ENCODE data around the gene SKAP1. TPM values are rescaled to one million over a fixed set of nuclear protein-coding genes. Genes with fewer than 3 reads are reported as not detected.

The SKAP1 gene
- total and polyA plus RNA-seq, 2 of the 13 experiments (the other 11 are each of a cell fraction or from before 2014, with no cell fraction given): 0.21 TPM; not detected in 1

DNA sequence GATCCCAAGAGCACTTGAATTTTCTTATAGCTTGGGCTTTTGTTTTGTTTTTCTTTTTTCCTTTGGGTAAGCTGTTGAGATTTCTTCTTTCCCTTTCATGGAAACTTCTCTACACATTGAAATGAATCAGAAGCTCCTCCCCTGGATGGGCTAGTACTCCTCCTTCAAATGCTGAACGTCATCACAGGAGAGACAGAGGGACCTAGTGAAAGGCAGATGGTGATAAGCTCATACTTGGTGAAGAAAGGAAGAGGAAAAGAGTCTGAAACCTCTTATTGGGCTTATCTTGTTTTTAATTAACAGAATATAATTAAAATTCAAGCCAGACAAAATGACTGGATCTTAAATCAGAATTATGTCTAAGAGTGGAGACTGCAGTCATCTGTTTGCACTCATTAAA, 175.1 kb downstream of the SKAP1 start:
- in situ Hi-C loops (cut with HindIII; ENCODE audit: extremely low pct_ligation_motif_present, low pct_unique_long_range_greater_than_20kb) (no loop called here), intact Hi-C loops (cut with micrococcal nuclease; ENCODE audit: unreplicated experiment) (no loop called here)
- Histone ChIP-seq H3K4me1 (ENCODE audit: insufficient read depth, low read length) (no peaks in the 10 kb centered on the region), H3K36me3 (replicated peaks in 1 of 2; ENCODE audit: control insufficient read depth in 1 of 2, insufficient read depth in 2 of 2, low read length in 2 of 2) (no peaks in the 10 kb centered on the region), H4K20me1 (ENCODE audit: insufficient read depth, low read length) (no peaks in the 10 kb centered on the region), H3K4me2 (ENCODE audit: low read depth, low read length) (no peak overlapping the region), H3K27ac (ENCODE audit: extremely low read length, insufficient read depth, low read length) (no peak overlapping the region), H2AFZ (ENCODE audit: low read length) (no peak overlapping the region), H3K9ac (ENCODE audit: insufficient read depth, low read depth, low read length) (no peak overlapping the region), H3K27me3 (ENCODE audit: control insufficient read depth in 1 of 2, insufficient read depth in 2 of 2, low read length in 2 of 2) (0 out of 5 replicates have a peak, but pooled peaks cover 0 to 7% of the 10 kb centered on the region in 2 experiments), H3K79me2 (ENCODE audit: insufficient read depth, low read length) (no peaks in the 10 kb centered on the region), H3K9me3 (ENCODE audit: low read length) (no peaks in the 10 kb centered on the region), H3K4me3 (replicated peaks in 1 of 3; ENCODE audit: insufficient read depth in 1 of 3, low read depth in 2 of 3, low read length in 3 of 3) (no peak overlapping the region)
- no peak for FAIRE-seq
- ChIA-PET POLR2A (no interaction called here), CTCF (ENCODE audit: low intra/inter-chr PET ratio, low total read pairs) (no interaction called here)
- ATAC-seq: no peak
- no peak for DNase-seq (ENCODE audit: low spot score)
- BruUV-seq (replicated peaks): no TSS peak
- 2% methylated on average over 1 of the region's 1 CpG for WGBS (ENCODE audit: low lambda C conversion rate)
- no peak for TF ChIP-seq ATF3 (CRISPR knock-in tag; IDR thresholded peaks at IDR 0.05)
- TF ChIP-seq ZNF850 (CRISPR knock-in tag; conservative IDR thresholded peaks at IDR 0.05): no peak
- no peak for TF ChIP-seq ZNF567 (CRISPR knock-in tag; IDR thresholded peaks at IDR 0.05; ENCODE audit: borderline replicate concordance)
- TF ChIP-seq KLF12 (CRISPR knock-in tag; IDR thresholded peaks at IDR 0.05; ENCODE audit: borderline replicate concordance): no peak
- no peak for TF ChIP-seq THAP11 (CRISPR knock-in tag; IDR thresholded peaks at IDR 0.05)
- no peak for TF ChIP-seq HNRNPL (IDR thresholded peaks at IDR 0.05; ENCODE audit: low read depth, low read length)
- TF ChIP-seq ZSCAN9 (CRISPR knock-in tag; IDR thresholded peaks at IDR 0.05; ENCODE audit: borderline replicate concordance): no peak
- TF ChIP-seq ZBTB33 (CRISPR knock-in tag; IDR thresholded peaks at IDR 0.05): no peak
- no peak for TF ChIP-seq ZNF317 (CRISPR knock-in tag; IDR thresholded peaks at IDR 0.05)
- no peak for TF ChIP-seq ATF5 (CRISPR knock-in tag; IDR thresholded peaks at IDR 0.05; ENCODE audit: low read depth)
- TF ChIP-seq KDM3A (CRISPR knock-in tag; IDR thresholded peaks at IDR 0.05; ENCODE audit: low read depth): no peak
- no peak for TF ChIP-seq ZNF639 (CRISPR knock-in tag; conservative IDR thresholded peaks at IDR 0.05)
- TF ChIP-seq NR0B2 (CRISPR knock-in tag; IDR thresholded peaks at IDR 0.05): no peak
- TF ChIP-seq EP300 (IDR thresholded peaks at IDR 0.05; ENCODE audit: low read depth in 2 of 2, low read length in 2 of 2): no peak
- no peak for TF ChIP-seq EP300 (CRISPR knock-in tag; IDR thresholded peaks at IDR 0.05; ENCODE audit: borderline replicate concordance)
- TF ChIP-seq ZFX (CRISPR knock-in tag; IDR thresholded peaks at IDR 0.05; ENCODE audit: low read depth): no peak
- TF ChIP-seq ZNF496 (CRISPR knock-in tag; IDR thresholded peaks at IDR 0.05; ENCODE audit: insufficient replicate concordance): no peak

Measured in HepG2 (cell line).